Measurements from ENCODE around the gene C2orf81.
A peak's percentile ranks its signal among the peaks of the same experiment; 100 is the strongest.

The C2orf81 gene

DNA sequence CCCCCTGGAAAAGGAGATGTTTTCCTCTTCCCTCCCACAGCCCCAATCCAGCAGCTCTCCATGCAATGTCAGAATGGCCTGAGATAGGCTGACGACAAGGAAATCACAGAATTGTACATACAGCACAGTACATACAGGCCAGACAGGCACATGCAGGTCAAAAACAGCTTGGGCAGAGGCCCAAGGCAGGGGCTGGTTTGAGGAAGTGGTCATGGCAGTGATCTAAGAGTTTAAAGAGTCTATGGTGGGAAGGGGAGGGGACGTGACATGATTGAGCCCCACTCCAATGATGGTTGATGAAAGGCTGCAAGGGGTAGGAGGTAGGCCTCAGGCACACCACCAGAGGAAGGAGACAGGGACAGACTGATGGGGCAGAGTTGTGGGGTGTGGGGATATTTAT is 45.6 kb downstream of the C2orf81 start:
- no peak overlapping the region for H3K4me3 ChIP-seq (ENCODE audit: control insufficient read depth, low read depth, low read length)
- DNase-seq (ENCODE audit: low read depth) = no peak
- TF ChIP-seq, protein P1, sequence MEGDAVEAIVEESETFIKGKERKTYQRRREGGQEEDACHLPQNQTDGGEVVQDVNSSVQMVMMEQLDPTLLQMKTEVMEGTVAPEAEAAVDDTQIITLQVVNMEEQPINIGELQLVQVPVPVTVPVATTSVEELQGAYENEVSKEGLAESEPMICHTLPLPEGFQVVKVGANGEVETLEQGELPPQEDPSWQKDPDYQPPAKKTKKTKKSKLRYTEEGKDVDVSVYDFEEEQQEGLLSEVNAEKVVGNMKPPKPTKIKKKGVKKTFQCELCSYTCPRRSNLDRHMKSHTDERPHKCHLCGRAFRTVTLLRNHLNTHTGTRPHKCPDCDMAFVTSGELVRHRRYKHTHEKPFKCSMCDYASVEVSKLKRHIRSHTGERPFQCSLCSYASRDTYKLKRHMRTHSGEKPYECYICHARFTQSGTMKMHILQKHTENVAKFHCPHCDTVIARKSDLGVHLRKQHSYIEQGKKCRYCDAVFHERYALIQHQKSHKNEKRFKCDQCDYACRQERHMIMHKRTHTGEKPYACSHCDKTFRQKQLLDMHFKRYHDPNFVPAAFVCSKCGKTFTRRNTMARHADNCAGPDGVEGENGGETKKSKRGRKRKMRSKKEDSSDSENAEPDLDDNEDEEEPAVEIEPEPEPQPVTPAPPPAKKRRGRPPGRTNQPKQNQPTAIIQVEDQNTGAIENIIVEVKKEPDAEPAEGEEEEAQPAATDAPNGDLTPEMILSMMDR (conservative IDR thresholded peaks at IDR 0.05; ENCODE audit: control insufficient read depth, insufficient read depth, low read depth, low read length) = no peak

DNA sequence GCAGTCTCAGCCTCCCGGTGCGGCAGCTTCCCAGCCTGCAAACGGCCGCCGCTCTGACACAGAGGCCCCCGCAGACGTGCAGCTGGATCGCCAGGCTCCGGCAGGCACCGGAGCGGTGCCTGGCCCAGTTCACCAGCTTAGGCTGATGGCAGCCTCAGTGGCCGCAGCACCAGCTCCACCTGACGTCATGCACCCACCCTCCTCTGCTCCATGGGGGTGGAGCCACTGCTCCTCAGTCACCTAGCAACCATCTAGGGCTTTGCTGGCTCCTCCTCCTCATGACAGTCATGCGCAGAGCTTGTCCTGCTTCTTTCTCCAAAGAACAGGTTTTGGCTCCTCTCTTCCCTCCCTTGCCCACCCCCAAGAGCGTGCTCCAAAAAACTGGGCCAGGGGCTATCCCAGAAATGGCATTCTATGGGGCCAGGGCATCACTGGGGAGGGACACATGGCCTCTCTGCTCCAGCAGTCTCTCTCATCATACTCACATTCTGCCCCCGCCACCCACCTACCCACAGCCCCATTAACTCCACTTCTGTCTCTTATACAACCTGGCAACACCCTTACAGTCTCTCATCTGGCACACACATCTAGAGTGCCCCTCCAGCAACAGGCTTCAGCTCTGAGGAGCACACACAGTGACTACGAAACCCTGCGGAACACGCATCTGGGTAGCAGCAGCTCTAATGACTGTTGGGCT is 46.8 kb downstream of the C2orf81 start:
- DNase-seq (ENCODE audit: low read depth) = peak; percentile 81
- H3K4me3 ChIP-seq (ENCODE audit: control insufficient read depth, low read depth, low read length) = peak overlapping the region; percentile 29
- TF ChIP-seq, protein P1 (conservative IDR thresholded peaks at IDR 0.05; ENCODE audit: control insufficient read depth, insufficient read depth, low read depth, low read length) = no peak

DNA sequence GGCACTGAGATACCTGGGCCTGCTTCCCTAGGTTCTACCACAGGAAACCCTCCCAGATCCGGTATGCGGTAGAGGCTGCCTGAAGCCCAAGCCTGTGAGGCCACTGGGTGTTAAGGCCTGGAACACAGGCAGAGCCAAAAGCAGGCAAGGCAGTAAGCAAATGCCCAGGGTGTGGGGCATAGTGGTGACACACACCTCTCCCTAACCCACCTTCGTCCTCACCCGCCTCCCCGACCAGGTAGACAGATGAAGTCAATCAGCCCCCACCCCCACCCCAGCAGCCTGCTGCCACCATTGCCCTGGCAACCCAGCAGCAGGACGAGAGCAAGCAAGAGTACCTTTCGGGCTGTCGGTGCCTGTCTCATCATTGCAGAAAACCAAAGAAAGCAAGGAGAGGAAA is 47.4 kb downstream of the C2orf81 start:
- DNase-seq (ENCODE audit: low read depth) = no peak
- peak overlapping the region; percentile 29 for H3K4me3 ChIP-seq (ENCODE audit: control insufficient read depth, low read depth, low read length)
- TF ChIP-seq, protein P1 (conservative IDR thresholded peaks at IDR 0.05; ENCODE audit: control insufficient read depth, insufficient read depth, low read depth, low read length) = no peak

DNA sequence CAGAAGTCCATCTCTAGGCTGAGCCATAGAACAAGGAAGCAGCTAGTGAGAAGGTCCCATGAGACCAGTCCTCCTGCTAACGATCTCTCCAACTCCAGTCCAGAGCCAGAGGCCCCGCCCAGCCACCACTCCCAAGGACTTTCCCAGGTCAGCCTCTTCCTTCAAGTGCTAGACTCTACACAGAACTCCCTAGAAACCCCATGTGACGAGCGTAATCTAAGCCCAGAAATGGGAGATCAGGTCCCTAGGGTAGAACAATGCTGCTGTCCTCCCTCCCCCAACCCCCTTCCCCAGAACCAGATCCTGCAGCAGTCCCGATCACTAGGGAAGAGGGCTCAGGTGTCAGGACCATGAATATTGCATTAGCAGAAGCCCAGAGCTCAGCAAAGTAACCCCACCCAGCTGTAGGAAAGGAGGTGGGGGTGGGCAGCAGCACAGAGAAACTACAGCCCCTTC is 48.2 kb downstream of the C2orf81 start:
- peak; percentile 66 for DNase-seq (ENCODE audit: low read depth)
- H3K4me3 ChIP-seq (ENCODE audit: control insufficient read depth, low read depth, low read length) = no peak overlapping the region
- TF ChIP-seq, protein P1 (conservative IDR thresholded peaks at IDR 0.05; ENCODE audit: control insufficient read depth, insufficient read depth, low read depth, low read length) = no peak

DNA sequence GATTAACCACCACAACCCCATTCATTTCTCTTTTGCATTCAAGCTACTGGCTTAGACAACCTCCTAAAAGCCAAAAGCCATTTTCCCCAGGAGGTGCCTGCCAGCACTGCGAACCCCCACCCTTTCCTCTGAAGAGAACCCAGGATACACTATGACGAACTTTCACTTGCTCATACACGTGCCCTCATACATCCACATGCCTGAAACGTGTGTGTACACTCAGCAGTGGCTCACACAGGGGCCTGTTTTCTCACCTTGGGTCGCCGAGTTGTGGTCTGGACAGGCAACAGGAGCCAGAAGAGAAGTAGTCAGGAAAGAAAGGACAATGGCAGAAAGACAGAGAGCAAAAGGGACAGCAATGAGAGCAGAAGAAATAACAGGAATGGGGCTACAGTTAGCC is 48.7 kb downstream of the C2orf81 start:
- TF ChIP-seq, protein P1 (conservative IDR thresholded peaks at IDR 0.05; ENCODE audit: control insufficient read depth, insufficient read depth, low read depth, low read length) = no peak
- H3K4me3 ChIP-seq (ENCODE audit: control insufficient read depth, low read depth, low read length) = no peak overlapping the region
- DNase-seq (ENCODE audit: low read depth) = no peak

DNA sequence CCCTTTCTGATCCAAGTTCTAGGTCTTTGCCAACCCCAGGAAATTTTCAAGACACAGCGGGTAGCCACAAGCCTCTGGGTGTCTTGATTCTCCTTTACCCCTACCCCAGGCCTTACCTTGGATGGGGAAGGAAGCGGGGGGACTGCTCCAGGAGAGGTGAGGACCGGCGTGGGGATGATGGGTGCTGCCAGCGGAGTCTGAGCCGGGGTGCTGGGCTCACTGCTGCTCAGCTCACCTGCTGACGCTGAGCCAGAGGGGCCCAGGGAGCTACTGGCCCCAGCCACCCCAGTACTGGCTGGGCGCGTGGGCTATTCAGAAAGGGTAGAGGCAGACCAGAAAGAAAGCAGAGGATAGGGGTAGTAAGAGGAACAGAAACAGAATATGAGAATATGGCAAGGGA is 50.0 kb downstream of the C2orf81 start:
- TF ChIP-seq, protein P1 (conservative IDR thresholded peaks at IDR 0.05; ENCODE audit: control insufficient read depth, insufficient read depth, low read depth, low read length) = no peak
- DNase-seq (ENCODE audit: low read depth) = no peak
- H3K4me3 ChIP-seq (ENCODE audit: control insufficient read depth, low read depth, low read length) = no peak overlapping the region
